ENCODE results near the gene CILP. TPM values are rescaled to one million over a fixed set of nuclear protein-coding genes. Genes with fewer than 3 reads are reported as not detected.

Gene CILP
- total and polyA plus RNA-seq, 2 of the 13 experiments (the other 11 are each of a cell fraction or from before 2014, with no cell fraction given): 0.03 TPM; not detected in 1

- no peak for ATAC-seq
- Histone ChIP-seq H4K20me1 (ENCODE audit: insufficient read depth, low read length) (no peaks in the 10 kb centered on the region), H2AFZ (ENCODE audit: low read length) (no peak overlapping the region), H3K27me3 (ENCODE audit: control insufficient read depth in 1 of 2, insufficient read depth in 2 of 2, low read length in 2 of 2) (no peaks in the 10 kb centered on the region; a peak in 1 of 5 replicates), H3K36me3 (replicated peaks in 1 of 2; ENCODE audit: control insufficient read depth in 1 of 2, insufficient read depth in 2 of 2, low read length in 2 of 2) (no peaks in the 10 kb centered on the region), H3K9ac (ENCODE audit: insufficient read depth, low read depth, low read length) (no peak overlapping the region), H3K4me1 (ENCODE audit: insufficient read depth, low read length) (peaks cover 33% of the 10 kb centered on the region; the same call in 1 of the 2 replicates), H3K27ac (ENCODE audit: extremely low read length, insufficient read depth, low read length) (no peak overlapping the region), H3K4me2 (ENCODE audit: low read depth, low read length) (0 out of 2 replicates have a peak overlapping the region, but pooled peaks have one; percentile 7), H3K9me3 (ENCODE audit: low read length) (no peaks in the 10 kb centered on the region), H3K4me3 (replicated peaks in 1 of 3; ENCODE audit: insufficient read depth in 1 of 3, low read depth in 2 of 3, low read length in 3 of 3) (no peak overlapping the region), H3K79me2 (ENCODE audit: insufficient read depth, low read length) (peaks cover 5% of the 10 kb centered on the region)
- BruUV-seq (replicated peaks): no TSS peak
- intact Hi-C loops (cut with micrococcal nuclease; ENCODE audit: unreplicated experiment): loop anchor here (1.0 to 10.0 kb wide), 4 partner anchors 82 to 196 kb away; partner anchors contain the start of gene RNU5A-1
- DNase-seq (ENCODE audit: low spot score): peak; percentile 54
- in situ Hi-C loops (cut with HindIII; ENCODE audit: extremely low pct_ligation_motif_present, low pct_unique_long_range_greater_than_20kb): loop anchor here (5.0 to 10.0 kb wide), 2 partner anchors 108 to 196 kb away; partner anchors contain the start of gene RNU5A-1
- CTCF ChIA-PET (ENCODE audit: low intra/inter-chr PET ratio, low total read pairs): interaction anchor here (0.7 to 2.1 kb wide), 6 partner anchors 23 to 115 kb away, joined by 3 to 28 read pairs (median 4); partner anchors contain the start of genes RNU5A-1 and RNU5B-1
- WGBS (ENCODE audit: low lambda C conversion rate): 2% methylated on average over 3 of the region's 3 CpGs
- FAIRE-seq: peak; percentile 80
- POLR2A ChIA-PET: interaction anchor here (1.7 kb wide), 1 partner anchor 109 kb away, joined by 5 read pairs; no protein-coding TSS in a partner anchor
- TF ChIP-seq ZMAT5 (CRISPR knock-in tag; IDR thresholded peaks at IDR 0.05; ENCODE audit: borderline replicate concordance, low read depth) (no peak), ZNF512B (CRISPR knock-in tag; IDR thresholded peaks at IDR 0.05; ENCODE audit: borderline replicate concordance) (no peak), SAP130 (CRISPR knock-in tag; IDR thresholded peaks at IDR 0.05; ENCODE audit: low read depth) (peak; percentile 27; the same call in 1 of the 2 replicates), SMC3 (IDR thresholded peaks at IDR 0.05; ENCODE audit: low read length) (peak; percentile 82), ELF4 (CRISPR knock-in tag; IDR thresholded peaks at IDR 0.05; ENCODE audit: borderline replicate concordance) (no peak), CTCF (CRISPR knock-in tag; IDR thresholded peaks at IDR 0.05) (peak; percentile 87), STAG1 (CRISPR knock-in tag; IDR thresholded peaks at IDR 0.05) (peak; percentile 93), SMARCC2 (IDR thresholded peaks at IDR 0.05) (no peak), RAD21 (CRISPR knock-in tag; IDR thresholded peaks at IDR 0.05) (peak; percentile 81), ARID5B (CRISPR knock-in tag; IDR thresholded peaks at IDR 0.05) (0 out of 2 replicates have a peak, but pooled peaks have one; percentile 5), ZNF556 (CRISPR knock-in tag; IDR thresholded peaks at IDR 0.05; ENCODE audit: borderline replicate concordance) (no peak), TEAD3 (CRISPR knock-in tag; optimal IDR thresholded peaks at IDR 0.05; ENCODE audit: borderline replicate concordance) (peak; percentile 29), THAP11 (CRISPR knock-in tag; IDR thresholded peaks at IDR 0.05) (peak; percentile 47; the same call in 1 of the 2 replicates)
Observed at GRCh38 chr15:65189102-65189740, 22.1 kb downstream of the CILP start.
